ENCODE data around the gene HCK.
A peak's percentile ranks its signal among the peaks of the same experiment; 100 is the strongest.

Gene HCK

DNA sequence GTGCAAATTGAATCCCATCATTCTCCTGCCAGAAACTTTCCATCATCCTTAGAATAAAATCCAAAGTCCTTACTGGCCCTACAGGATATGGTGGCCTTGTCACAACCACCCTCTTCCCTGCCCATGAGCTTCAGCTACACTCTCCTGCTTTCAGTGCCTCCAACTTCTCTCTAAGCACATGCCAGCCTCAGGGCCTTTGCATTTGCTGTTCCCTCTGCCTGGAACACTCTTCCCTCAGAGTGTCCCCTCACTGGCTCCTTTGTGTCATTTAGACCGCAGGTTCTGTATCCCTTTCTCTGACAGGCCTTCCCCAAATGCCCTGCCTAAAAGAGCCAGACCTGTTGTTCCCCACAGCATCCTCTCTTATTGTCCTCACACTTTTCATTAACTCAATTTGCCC lies 18.2 kb downstream of the HCK start:
- no peak overlapping the region for H3K4me3 ChIP-seq (ENCODE audit: low read length)
- DNase-seq (ENCODE audit: low read depth), result no peak
- TF ChIP-seq, protein P1, sequence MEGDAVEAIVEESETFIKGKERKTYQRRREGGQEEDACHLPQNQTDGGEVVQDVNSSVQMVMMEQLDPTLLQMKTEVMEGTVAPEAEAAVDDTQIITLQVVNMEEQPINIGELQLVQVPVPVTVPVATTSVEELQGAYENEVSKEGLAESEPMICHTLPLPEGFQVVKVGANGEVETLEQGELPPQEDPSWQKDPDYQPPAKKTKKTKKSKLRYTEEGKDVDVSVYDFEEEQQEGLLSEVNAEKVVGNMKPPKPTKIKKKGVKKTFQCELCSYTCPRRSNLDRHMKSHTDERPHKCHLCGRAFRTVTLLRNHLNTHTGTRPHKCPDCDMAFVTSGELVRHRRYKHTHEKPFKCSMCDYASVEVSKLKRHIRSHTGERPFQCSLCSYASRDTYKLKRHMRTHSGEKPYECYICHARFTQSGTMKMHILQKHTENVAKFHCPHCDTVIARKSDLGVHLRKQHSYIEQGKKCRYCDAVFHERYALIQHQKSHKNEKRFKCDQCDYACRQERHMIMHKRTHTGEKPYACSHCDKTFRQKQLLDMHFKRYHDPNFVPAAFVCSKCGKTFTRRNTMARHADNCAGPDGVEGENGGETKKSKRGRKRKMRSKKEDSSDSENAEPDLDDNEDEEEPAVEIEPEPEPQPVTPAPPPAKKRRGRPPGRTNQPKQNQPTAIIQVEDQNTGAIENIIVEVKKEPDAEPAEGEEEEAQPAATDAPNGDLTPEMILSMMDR (conservative IDR thresholded peaks at IDR 0.05; ENCODE audit: low read length), result no peak

DNA sequence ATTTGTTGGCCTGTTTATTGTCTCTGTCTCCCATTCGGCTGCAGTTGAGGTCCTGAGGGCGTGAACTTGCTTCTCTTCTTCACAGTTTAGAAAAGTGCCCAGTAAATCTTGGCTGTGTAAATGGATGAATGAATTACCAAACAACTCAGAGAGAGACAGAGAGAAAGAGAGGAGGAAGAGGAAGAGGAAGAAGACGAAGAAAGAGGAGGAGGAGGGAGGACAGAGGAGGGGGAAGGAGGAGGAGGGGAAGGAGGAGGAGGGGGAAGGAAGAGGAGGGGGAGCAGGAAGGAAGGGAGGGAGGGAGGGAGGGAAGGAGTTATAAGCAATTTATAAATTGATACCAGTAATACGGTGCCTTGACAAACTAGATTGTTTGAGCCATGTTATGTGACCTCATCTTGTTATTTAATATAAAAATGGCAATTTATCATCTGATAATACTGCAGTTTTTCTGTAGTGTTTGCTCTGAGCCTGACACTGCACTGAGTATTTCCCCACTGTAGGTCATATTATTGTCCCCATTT lies 18.7 kb downstream of the HCK start:
- DNase-seq (ENCODE audit: low read depth), result no peak
- H3K4me3 ChIP-seq (ENCODE audit: low read length), result no peak overlapping the region
- TF ChIP-seq, protein P1 (conservative IDR thresholded peaks at IDR 0.05; ENCODE audit: low read length), result no peak

DNA sequence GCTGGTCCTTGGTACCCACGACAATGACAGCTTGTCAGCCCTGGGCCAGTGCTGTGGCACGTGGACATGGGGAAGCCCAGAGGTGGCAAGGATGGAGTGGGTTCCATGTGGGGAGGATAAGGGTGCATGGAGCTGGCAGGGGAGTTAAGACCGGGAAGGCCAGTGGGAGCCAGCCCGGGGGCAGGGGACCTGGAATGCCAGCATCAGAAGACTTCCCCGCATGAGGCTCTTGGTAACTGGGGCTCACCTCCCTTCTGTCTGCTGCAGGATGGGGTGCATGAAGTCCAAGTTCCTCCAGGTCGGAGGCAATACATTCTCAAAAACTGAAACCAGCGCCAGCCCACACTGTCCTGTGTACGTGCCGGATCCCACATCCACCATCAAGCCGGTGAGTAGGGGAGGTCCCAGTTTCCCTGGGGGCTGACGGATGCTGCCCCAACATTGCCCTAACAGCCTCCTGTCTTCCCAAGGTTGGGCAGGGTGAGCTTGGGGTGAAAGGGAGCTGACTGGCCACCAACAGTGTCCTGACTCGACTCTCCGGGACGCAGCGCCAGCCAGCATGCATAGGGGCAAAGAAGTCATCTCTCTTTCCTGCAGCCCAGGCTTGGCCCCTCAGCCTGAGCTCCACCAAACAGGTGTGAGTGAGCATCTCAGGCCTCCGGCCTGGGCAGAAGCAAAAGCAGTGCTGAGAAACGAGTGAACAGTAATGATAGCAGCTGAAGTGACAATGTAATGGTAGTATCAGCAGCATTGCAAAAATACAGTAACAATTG lies 19.5 kb downstream of the HCK start:
- H3K4me3 ChIP-seq (ENCODE audit: low read length), result no peak overlapping the region
- DNase-seq (ENCODE audit: low read depth), result no peak
- TF ChIP-seq, protein P1 (conservative IDR thresholded peaks at IDR 0.05; ENCODE audit: low read length), result no peak

DNA sequence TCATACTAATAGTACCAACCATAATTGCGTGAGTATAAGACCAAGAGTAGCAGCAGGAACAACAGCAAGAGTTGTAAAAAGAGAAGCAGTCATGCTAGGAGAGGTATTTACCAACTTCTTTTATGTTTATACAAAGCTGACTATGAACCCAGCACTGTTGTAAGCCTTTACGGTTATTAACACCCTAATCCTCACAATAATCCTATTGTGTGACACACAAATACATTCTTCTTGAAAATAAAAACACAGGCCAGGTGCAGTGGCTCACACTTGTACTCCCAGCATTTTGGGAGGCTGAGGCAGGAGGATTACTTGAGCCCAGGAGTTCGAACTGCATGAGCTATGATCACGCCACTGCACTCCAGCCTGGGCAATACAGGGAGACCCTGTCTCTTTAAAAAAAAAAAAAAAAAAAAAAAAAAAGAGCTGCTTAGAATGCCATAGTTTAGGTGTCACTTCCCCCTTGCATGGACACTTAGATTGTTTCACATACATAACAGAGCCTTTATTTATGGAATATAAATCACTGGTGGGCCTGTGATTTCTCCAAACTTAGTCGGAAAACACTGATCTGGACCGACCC lies 20.2 kb downstream of the HCK start:
- H3K4me3 ChIP-seq (ENCODE audit: low read length), result no peak overlapping the region
- DNase-seq (ENCODE audit: low read depth), result peak; percentile 15
- TF ChIP-seq, protein P1 (conservative IDR thresholded peaks at IDR 0.05; ENCODE audit: low read length), result no peak

DNA sequence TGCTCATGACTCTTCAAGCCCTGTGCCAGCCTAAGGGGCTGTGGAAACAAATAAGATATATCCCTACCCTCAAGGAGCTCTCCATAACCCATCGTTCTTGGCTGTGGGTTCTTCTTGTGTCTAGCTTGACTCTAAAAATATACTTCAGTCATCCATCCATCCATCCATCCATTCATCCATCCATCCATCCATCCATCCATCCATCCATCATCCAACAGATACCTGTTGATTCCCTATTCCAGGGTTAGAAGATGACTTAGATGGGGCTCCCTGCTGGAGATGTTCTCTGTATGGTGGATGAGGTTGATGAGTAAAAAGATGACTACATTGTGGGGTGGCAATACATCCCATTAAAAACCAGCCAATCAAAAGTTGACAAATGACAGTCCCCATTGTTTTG lies 23.5 kb downstream of the HCK start:
- TF ChIP-seq, protein P1 (conservative IDR thresholded peaks at IDR 0.05; ENCODE audit: low read length), result no peak
- H3K4me3 ChIP-seq (ENCODE audit: low read length), result no peak overlapping the region
- no peak for DNase-seq (ENCODE audit: low read depth)

DNA sequence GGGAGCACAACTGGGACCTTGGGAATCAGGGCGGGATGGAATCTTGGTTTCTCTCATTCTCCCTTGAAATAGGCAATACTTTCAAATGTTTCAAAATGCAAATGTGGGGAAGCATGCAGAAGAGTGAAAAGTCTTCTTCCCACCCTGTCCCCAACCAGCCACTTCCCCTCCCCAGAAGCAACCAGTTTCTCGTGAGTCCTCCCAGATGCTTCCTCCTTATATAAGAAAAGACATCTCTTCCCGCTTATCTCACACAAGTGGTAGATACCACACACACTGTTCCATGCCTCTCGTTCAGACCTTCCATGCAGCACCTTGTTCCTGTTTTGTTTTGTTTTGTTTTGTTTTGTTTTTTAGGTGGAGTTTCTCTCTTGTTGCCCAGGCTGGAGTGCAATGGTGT lies 25.1 kb downstream of the HCK start:
- no peak overlapping the region for H3K4me3 ChIP-seq (ENCODE audit: low read length)
- DNase-seq (ENCODE audit: low read depth), result no peak
- TF ChIP-seq, protein P1 (conservative IDR thresholded peaks at IDR 0.05; ENCODE audit: low read length), result no peak

DNA sequence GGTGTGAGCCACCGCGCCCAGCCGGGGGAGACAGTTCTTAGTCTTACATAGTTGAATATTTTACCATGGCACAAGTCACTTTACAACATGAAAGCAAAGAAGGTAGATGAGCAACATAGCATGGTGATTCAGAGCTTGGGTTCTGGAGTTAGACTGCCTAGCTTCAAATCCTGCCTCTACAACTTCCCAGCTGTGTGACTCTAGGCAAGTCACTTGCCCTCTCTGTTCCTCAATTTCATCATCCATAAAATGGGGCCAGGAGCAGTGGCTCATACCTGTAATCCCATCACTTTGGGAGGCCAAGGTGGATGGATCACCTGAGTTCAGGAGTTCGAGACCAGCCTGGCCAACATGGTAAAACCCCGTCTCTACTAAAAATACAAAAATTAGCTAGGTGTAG lies 26.3 kb downstream of the HCK start:
- no peak overlapping the region for H3K4me3 ChIP-seq (ENCODE audit: low read length)
- DNase-seq (ENCODE audit: low read depth), result no peak
- TF ChIP-seq, protein P1 (conservative IDR thresholded peaks at IDR 0.05; ENCODE audit: low read length), result no peak
